GM18907 (cell line): Measurements from ENCODE around the gene CNNM4.
A peak's percentile ranks its signal among the peaks of the same experiment; 100 is the strongest.

Experiments
- ATAC-seq: cut with Tn5 transposase; IDR thresholded peaks from one replicate; pipeline ENCODE4 v1.9.1; 2021; ENCODE audit warnings: mild to moderate bottlenecking, moderate library complexity; ENCODE audit not compliant: unreplicated experiment

CNNM4 gene

DNA sequence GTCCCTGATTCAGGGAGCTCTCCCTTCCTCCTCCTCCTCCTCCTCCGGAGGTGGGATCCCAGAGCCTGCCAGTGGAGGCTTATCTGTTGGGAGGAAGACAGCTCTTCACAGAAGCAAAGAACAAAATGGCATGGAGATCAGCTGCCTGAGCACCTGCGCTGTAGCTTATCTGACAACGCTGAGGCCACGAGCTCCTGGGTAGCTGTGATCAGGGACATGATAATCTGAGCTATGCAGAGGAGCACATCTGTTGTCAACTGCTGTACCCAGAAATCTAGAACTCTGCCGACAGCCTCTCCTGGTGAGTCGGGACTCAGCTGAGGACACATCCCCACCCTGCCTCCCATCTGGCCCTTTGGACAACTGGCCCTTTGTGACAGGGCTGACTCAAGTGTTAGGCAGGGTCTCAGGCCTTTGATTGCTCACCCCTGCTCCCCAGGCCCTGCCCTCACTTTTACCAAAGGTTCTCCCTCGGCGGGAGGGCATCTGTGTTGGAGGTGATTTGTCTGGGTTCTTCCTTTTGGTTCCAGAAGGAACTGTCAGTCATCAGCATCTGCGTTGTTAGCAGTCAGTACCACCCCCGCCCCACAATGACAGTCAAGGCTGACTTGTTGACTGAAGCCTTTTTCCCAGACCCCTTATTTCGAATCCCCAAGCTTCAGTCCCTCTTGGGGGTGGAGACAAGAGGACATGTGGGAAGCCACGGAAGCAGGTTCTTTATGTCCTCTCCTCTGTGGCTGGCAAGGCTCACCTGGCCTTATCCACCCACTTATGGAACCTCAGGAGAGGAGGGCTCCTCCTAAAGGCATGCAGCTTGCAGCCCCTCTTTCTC lies 49.5 kb downstream of the CNNM4 start:
- ATAC-seq: no peak

DNA sequence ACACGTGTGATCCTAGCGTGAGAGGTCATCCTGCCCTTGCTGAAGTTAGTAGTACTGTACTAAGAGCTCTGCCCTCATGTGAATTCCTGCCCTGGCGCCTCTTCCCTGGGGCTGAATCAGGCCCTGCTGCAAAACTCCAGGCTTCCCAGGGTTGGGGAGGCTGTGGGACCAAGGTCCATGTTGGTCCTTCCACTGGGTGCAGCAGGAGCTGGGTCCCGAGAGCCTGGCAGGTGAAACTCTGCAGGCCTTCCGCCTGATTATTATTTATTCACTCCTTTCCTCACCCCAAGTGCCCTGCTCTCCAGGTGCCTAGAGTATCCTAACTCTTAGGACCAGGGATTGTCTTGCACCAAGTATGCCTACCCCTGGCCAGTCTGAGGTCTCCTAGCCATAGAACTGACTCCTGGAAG lies 50.1 kb downstream of the CNNM4 start:
- ATAC-seq: no peak

DNA sequence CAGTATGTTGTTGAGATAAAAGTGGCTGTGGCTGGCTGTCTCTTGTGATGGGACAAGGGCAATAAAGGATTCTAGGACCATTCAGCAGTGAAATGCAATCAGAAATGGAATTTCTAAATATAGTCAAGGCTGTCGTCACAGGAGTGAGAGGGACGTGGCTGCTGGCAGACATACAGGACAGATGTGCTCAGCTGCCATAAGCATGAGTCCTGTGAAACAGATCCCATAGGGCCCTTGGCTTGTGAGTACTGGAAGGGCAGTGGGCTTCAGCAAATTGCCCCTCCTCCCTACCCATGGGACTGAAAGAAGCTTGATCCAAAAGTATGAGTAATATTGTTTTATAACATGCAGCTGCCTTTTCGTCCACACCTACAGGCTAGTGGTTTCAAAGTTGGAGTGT lies 51.2 kb downstream of the CNNM4 start:
- no peak for ATAC-seq

DNA sequence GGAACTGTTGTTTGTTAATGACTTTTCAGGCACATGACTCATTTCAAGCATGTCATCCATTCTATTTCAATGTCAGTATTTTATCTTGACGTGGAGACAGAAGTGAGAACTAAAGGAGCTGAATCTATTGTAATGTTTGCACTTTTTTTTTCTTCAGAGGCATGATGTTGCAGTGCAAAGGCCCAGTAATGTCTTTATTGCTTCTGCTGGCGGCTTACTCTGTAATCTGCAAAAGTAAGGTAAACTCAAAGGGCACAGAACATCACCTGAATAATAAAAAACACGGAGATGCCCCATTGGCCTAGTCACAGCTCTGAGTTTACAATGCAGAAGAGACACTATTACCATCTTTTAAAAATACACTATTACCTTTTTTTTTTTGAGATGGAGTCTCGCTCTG lies 53.0 kb downstream of the CNNM4 start:
- no peak for ATAC-seq

DNA sequence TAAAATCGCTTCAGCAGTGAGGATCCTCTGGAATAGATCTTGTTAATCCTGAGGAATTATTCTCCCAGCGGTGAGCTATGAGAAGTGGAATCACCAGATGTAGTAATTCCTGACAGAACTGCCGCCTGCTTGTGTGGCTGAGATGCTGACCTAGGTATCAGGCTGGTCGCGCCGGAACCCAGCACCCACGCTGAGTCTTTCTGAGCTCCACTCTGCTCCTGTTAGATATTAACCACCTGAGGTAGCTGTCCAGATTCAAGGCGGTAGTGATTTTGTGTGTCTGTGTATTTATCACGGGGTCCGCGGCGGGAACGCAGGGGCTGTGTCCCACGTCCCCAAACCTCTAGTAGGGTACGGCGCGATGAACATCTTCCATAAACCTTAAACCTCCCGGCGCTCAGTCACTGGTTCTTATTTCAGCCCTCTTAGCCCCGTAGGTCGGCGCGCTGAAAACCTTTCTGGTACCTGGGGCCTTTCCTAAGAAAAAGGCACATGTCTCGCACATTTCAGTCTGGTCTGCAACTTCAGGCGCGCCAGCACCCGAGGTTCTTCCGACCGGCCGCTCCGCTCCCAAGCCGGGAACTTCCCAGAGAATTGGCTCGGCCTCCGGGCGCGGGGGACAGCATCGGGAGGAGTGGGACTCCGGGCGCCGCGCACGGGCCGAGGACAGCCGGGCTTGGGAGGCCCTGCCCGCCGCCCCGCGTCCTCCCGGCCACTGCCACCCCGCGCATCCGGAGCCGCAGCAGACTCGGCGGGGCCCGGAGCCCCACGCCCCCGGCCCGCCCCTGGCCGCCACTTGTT lies 54.8 kb downstream of the CNNM4 start:
- peak; percentile 11 for ATAC-seq

DNA sequence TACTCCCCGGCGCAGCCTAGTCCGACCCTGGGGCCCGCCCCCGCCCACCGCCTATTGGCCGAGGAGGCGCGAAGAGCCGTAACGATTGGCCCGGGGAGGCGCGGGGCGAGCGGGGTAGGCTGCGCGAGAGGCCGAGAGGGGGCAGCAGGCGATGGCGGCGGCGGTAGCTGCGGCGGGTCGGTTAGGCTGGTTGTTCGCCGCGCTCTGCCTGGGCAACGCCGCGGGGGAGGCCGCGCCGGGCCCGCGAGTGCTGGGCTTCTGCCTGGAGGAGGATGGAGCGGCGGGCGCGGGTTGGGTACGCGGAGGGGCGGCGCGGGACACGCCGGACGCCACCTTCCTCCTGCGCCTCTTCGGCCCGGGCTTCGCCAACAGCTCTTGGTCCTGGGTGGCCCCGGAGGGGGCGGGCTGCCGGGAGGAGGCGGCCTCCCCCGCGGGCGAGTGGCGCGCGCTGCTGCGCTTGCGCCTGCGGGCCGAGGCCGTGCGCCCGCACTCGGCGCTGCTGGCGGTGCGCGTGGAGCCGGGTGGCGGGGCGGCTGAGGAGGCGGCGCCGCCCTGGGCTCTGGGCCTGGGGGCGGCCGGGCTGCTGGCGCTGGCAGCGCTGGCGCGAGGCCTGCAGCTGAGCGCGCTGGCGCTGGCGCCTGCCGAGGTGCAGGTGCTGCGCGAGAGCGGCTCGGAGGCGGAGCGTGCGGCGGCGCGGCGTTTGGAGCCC lies 55.6 kb downstream of the CNNM4 start, which contains the start of gene CNNM3:
Gene CNNM3 (plus strand): TSS at position 142 of the 709 bp plus-strand sequence. CDS start 10 bp downstream, at position 152.
- peak; percentile 86 for ATAC-seq

DNA sequence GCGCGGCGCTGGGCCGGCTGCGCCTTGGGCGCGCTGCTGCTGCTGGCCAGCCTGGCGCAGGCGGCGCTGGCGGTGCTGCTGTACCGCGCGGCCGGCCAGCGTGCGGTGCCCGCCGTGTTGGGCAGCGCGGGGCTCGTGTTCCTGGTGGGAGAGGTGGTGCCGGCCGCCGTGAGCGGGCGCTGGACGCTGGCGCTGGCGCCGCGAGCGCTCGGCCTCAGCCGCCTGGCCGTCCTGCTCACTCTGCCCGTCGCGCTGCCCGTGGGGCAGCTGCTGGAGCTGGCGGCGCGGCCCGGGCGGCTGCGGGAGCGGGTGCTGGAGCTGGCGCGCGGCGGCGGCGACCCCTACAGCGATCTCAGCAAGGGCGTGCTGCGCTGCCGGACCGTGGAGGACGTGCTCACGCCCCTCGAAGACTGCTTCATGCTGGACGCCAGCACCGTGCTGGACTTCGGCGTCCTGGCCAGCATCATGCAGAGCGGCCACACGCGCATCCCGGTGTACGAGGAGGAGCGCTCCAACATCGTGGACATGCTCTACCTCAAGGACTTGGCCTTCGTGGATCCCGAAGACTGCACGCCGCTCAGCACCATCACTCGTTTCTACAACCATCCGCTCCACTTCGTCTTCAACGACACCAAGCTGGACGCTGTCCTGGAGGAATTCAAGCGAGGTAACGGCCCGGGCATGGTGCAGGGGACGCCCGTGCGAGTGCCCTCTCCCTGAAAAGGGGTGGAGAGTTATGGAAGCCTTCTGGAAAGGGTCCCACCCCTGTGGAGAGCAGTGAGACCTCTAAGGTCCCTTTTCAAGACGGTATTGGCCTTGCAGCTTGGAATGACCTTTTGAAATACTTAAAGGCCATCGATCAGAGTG lies 56.4 kb downstream of the CNNM4 start:
- no peak for ATAC-seq

DNA sequence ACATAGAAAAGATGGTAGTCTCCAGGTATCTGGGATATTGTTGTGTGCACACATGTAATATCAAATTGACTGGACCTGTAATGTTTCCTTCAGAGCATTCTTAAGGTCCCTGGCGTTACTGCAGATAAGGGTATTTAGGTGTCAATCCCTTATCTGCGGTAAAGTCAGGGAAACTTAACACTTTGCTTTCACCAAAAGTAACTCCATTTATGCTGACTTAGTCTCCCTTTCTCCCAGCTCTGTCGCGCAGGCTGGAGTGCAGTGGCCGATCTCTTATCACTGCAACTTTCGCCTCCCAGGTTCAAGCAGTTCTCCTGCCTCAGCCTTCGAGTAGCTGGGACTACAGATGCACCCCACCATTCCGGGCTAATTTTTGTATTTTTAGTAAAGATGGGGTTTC lies 57.2 kb downstream of the CNNM4 start:
- ATAC-seq: no peak

DNA sequence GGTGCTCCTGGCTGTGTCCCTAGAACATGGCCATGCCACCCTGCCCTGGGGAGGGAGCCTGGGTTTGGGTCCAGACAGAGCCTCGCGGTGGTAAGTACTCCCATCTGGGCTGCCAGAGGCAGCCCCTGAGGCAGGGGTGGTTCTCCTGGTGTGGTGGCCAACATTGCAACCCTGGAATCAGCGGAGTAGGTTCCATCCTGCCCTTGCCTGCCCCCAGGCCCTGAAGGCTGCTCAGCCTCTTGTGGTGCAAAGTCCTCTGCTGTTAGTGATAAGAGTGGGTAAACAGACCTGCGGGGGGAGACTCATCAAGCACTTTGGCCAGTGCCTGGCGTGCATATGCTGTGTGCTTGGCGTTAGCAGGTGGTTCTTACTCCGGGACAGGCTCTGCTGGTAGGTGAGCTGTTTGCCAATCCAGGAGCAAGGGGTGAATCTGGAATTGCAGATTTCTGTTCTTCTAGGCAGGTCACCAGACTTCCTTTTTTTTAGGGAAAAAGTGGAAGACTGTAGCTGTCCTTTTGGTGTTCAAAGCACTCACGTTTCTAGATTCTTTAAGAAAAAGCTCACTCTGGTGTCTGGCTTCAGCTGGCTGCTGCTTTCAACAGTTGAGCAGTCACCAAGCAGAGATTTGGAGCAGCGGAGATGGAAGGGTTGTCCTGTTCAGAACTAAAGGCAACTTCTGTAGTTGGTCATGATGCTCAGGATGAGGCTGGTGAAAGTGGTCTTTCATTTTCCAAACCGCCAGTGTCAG lies 58.6 kb downstream of the CNNM4 start:
- no peak for ATAC-seq

DNA sequence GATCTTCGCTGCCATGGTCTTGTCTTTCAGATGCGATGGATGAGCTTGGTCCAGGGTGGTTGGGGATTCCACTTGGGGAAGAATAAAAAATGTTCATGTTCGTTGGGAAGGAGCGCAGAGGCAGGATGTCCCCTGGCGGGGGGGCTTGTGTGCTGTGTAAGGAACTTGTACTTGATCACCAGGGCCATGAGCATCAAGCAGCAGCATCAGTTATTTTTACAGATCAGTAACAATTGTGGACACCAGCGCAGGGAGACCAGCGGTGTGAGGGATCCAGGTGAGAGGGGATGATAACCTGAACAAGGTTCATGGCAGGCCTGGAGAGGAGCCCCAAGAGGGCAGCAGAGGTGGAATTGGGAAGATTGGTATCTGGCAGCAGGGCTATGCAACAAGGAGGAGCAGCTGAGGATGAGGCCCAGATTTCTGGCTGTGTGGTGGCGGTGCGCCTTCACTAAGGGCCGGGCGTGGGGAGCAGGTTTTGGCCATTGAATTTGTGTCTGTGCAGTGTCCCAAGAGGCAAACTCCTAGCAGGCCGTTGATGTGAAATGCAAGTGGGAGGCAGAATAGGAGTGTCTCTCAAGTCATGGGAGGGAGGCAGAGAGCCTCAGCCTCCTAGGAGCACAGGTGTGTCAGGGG lies 59.3 kb downstream of the CNNM4 start:
- ATAC-seq: no peak

DNA sequence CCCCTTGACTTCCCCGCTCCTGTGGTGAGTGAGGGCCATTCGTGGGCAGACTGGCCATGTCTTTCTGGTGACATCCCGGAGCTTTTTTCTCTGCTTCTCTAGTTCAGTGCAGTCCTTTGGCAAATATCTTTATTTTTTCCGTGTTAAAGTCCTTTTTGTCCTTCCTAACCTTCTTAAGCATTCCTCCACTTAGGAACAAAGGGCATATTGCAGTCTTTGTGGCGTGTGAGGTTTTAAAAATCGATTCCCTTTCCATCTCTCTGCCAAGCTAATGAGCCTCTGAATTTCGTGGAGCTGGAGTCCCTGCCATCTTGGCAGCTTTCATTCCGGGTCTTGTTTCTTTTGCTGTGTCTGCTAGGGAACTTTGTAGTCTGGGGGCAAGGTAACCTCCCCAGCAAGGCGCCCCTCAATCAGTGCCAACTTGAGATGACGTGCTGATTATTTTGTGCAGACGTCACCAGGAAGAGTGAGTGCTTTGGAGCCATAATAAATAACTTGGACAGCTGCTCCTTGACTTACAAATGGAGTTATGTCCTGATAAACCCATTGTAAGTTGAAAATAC lies 60.5 kb downstream of the CNNM4 start:
- ATAC-seq: no peak

DNA sequence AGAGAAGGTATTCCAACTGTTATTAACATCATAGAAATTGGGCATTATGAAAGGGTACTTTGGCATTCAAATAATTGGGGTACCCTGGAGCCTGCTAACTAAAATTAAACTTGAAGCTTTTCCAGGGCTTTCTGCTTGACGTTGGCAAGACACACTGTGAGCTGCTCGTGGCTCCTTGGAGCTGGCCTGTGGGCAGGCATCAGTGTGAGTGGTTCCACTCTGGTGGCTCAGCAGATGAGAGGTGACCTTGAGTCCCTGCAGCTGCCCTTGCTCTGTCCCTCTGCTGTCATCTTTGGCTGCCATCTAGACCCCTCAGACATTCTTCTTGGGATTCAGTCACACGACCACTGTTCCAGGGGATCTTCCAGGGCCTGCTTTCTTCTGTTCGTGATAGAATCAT lies 62.1 kb downstream of the CNNM4 start:
- ATAC-seq: no peak

DNA sequence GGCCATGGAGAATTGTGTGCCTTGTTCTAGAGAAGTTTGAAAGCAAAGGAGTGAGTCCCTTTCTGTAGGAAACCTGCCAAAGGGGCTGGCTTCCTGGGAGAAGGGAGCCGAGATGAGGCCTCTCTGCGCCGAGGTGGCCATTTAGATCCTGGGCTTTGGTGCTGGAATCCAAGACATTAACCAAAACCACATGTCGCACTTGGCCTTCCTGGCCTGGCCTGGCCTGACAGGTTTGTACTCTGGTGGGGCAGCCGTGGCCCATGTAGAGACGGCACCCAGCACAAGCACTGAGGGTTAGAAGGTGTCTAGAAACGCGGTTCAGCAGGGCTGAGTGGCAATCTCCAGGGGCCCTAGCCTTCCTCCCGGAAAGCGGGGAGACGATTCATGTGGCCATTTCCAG lies 62.5 kb downstream of the CNNM4 start:
- ATAC-seq: no peak

DNA sequence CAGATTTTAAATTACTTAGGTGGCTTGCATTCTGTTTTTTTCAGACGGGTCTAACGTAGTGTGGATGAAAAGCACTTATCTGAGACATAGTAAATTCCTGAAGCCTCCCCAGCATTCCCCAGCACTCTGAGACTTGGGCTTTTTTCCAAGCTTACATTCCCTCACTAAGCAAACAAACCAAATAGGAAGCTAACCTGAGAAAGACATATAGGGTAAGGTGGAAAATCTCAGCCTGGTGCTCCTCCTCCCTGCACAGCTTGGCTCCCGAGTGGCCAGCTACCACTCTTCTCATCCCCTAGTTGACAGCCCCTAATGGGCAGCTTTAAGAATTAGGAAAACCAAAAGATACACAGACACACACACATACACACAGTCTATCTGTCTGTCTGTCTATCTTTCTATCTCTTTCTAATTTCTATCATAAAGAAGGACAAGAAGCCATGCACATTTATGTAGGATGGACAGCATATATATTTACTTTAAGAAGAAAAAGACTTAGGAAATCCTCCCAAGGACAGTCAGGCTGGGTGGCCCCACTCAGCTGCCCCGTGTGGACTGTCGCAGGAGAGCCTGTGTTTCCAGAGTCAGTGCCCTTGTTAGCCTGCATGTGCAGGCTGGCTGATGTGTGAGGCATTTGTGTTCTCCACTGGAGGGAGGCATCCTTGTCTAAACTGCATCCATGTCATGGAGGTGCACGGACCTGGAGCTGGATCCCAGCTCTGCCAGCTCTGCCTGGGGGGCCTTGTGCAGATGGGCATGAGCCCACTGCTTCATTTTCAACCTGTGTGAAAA lies 63.6 kb downstream of the CNNM4 start:
- no peak for ATAC-seq

DNA sequence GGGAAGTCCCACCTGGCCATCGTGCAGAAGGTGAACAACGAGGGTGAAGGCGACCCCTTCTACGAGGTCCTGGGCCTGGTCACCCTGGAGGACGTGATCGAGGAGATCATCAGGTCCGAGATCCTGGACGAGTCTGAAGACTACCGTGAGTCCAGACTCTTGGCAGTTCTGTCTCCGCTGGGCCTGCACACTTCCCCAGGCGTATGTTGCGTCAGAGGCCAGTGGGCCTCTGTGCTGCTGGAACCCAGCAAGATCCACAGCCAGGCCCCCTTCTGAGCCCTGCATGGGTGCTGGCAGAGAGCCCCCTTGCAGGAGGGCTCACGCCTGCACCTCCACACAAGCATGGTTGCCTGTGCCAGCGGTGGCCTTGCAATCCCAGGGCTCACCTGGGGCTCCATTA lies 64.4 kb downstream of the CNNM4 start:
- ATAC-seq: no peak

DNA sequence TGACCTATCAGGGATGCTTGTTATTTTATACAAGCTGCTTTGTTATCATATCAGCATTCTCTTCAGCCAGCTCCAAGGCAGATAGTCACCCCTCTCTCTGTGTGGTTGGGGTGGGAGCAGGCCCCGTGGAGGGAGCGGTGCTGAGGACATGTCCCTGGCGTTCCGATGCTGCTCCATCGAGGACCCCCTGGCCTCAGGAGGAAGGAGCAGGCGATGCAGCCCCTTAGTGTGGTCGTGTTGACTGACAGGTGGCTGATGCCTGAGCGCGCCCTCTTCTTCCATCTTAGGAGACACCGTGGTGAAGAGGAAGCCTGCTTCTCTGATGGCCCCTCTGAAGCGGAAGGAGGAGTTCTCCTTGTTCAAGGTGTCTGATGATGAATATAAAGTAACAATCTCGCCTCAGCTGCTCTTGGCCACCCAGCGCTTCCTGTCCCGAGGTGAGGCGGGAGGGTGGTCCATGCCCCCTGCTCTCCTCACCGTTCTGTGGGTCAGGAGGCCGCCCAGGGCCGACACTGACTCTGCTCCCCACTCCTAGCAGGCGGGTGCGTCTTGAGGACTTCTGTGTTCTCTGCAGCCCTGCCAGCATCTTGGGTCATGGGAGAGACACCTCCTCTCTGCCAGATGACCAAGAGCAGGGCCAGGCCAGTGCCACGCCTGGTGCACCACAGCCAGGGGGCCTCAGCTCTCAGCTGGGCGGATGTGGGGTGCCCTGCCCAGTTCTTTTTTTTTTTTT lies 66.0 kb downstream of the CNNM4 start:
- no peak for ATAC-seq

DNA sequence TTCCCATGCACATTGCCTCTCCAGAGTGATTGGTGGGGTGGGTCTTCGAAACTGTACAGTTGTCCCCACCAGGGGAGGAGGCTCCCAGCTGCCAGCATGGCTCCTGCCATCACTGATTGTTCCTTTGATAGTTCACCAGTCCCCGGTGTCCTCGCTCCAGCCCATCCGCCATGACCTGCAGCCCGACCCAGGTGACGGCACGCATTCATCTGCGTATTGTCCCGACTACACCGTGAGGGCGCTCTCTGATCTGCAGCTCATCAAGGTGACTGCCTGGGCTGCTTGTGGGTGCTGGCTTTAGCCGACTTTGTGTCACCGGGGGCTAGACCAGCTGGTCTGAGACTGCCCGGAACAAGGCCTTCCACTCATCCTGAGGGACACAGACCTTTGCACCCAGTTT lies 67.7 kb downstream of the CNNM4 start:
- no peak for ATAC-seq

DNA sequence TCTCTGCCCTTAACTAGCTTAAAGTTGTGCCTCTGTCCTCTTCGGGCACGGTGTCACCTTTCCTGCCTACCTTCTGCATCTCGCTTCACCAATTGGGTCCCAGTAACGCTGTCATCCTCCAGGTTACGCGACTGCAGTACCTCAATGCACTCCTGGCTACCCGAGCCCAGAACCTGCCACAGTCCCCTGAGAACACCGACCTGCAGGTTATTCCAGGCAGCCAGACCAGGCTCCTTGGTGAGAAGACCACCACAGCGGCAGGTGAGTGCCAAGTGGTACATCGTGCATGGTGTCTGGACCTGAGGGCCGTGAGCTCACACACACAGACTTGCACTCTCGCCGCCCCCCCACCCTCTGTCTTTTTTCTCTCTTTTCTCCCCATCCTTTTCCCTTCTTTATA lies 68.2 kb downstream of the CNNM4 start:
- no peak for ATAC-seq
